Keratinocyte (primary cell): ENCODE results near the gene INSR. TPM values are rescaled to one million over a fixed set of nuclear protein-coding genes. Genes with fewer than 3 reads are reported as not detected.

Experiments
- DNase-seq: peaks from one replicate; pipeline ENCODE4 v3.0.0-alpha.2; 2011; ENCODE audit warnings: low read depth, missing footprints, low spot score
- FAIRE-seq: peaks from 2 replicates; lab custom pipeline; 2011; peaks lifted over from hg19 to GRCh38; lab: Jason Lieb, UNC
- H2AFZ ChIP-seq: 2 replicates; pipeline ENCODE4 v1.6.0; 2012; ENCODE audit warnings: low read length, control low read depth, inconsistent platforms; ENCODE audit not compliant: control insufficient read depth
- H3K27ac ChIP-seq: 2 replicates; pipeline ENCODE4 v1.5.1; 2011; ENCODE audit warnings: low read length; ENCODE audit not compliant: control insufficient read depth, insufficient read depth
- H3K27me3 ChIP-seq: 3 replicates; pipeline ENCODE4 v1.6.0; 2011; ENCODE audit warnings: low read length; ENCODE audit not compliant: control insufficient read depth, insufficient read depth; ENCODE audit errors: extremely low read depth
- H3K36me3 ChIP-seq, 2 experiments: 2 replicates in 1 of 2; 3 replicates in 1 of 2; pipeline ENCODE4 v1.5.1; 2011; ENCODE audit warnings: low read length in 2 of 2, mild to moderate bottlenecking in 1 of 2; ENCODE audit not compliant: control insufficient read depth in 2 of 2, insufficient read depth in 2 of 2; ENCODE audit errors: extremely low read depth in 1 of 2
- H3K4me1 ChIP-seq: 3 replicates; pipeline ENCODE4 v1.5.1; 2011; ENCODE audit warnings: low read length; ENCODE audit not compliant: control insufficient read depth, insufficient read depth; ENCODE audit errors: extremely low read depth
- H3K4me2 ChIP-seq: 3 replicates; pipeline ENCODE4 v1.6.0; 2011; ENCODE audit warnings: low read depth, low read length; ENCODE audit not compliant: control insufficient read depth, insufficient read depth; ENCODE audit errors: extremely low read depth
- H3K4me3 ChIP-seq, 3 experiments: fragments of 200-600 bp in 1 of 3; sonication (generic) in 1 of 3; 2 replicates in 2 of 3; 3 replicates in 1 of 3; pipeline ENCODE4 v1.5.1; 2011 to 2016; ENCODE audit warnings: low read length in 3 of 3, mild to moderate bottlenecking in 3 of 3, control low read depth in 2 of 3, inconsistent platforms in 1 of 3, low read depth in 1 of 3, mixed read lengths in 1 of 3, mixed run types in 1 of 3, moderate library complexity in 1 of 3; ENCODE audit not compliant: control insufficient read depth in 2 of 3, insufficient read depth in 2 of 3; ENCODE audit errors: extremely low read depth in 1 of 3
- H3K79me2 ChIP-seq: 2 replicates; pipeline ENCODE4 v1.6.0; 2012; ENCODE audit warnings: low read length; ENCODE audit not compliant: control insufficient read depth, insufficient read depth
- H3K9ac ChIP-seq: 3 replicates; pipeline ENCODE4 v1.6.0; 2011; ENCODE audit warnings: low read length; ENCODE audit not compliant: control insufficient read depth, insufficient read depth; ENCODE audit errors: extremely low read depth
- H3K9me1 ChIP-seq: 3 replicates; pipeline ENCODE4 v1.6.0; 2011; ENCODE audit warnings: low read length; ENCODE audit not compliant: control insufficient read depth, insufficient read depth; ENCODE audit errors: extremely low read depth
- H3K9me3 ChIP-seq: 2 replicates; pipeline ENCODE4 v1.5.1; 2012; ENCODE audit warnings: low read depth, low read length; ENCODE audit not compliant: control insufficient read depth
- H4K20me1 ChIP-seq: 3 replicates; pipeline ENCODE4 v1.6.0; 2011; ENCODE audit warnings: low read length; ENCODE audit not compliant: control insufficient read depth, insufficient read depth; ENCODE audit errors: extremely low read depth
- CTCF ChIP-seq, 3 experiments: IDR thresholded peaks in 1 of 3; conservative IDR thresholded peaks in 1 of 3; optimal IDR thresholded peaks in 1 of 3; 2 replicates in 2 of 3; 3 replicates in 1 of 3; pipeline versions ENCODE3 to v1.5.1; 2011; ENCODE audit warnings: low read length in 3 of 3, mild to moderate bottlenecking in 3 of 3, moderate library complexity in 2 of 3, control low read depth in 1 of 3, inconsistent platforms in 1 of 3; ENCODE audit not compliant: insufficient read depth in 2 of 3; ENCODE audit errors: extremely low read depth in 1 of 3
- EZH2 ChIP-seq: IDR thresholded peaks from one replicate; pipeline ENCODE4 v1.6.1; 2012; ENCODE audit warnings: inconsistent platforms, mild to moderate bottlenecking, low read length, moderate library complexity
- dilution Hi-C: fragments of 300-500 bp; cut with MboI; formaldehyde crosslinking; loops from one replicate; pipeline ENCODE4 v1.7.0; 2020; ENCODE audit warnings: low sequenced_read_pairs; ENCODE audit not compliant: extremely low pct_ligation_motif_present
- polyA plus RNA-seq, 5 experiments: library from polyadenylated mRNA; depleted of rRNA in 3 of 5; stranded (reverse) in 3 of 5; stranded (forward) in 1 of 5; unstranded in 1 of 5; fragments of >200 nt; gene quantifications; 1 replicate in 1 of 5; 2 replicates in 3 of 5; 3 replicates in 1 of 5; pipeline versions ENCODE4 v1.2.1 to v1.2.3, GENCODE V29; 2011 to 2012; ENCODE audit warnings: missing spikeins in 2 of 5, low read depth in 1 of 5, low replicate concordance in 1 of 5

INSR gene
- polyA plus RNA-seq, 1 donor (not counting 4 experiments of a cell fraction or from before 2014, with no cell fraction given), result 1.2 TPM

DNA sequence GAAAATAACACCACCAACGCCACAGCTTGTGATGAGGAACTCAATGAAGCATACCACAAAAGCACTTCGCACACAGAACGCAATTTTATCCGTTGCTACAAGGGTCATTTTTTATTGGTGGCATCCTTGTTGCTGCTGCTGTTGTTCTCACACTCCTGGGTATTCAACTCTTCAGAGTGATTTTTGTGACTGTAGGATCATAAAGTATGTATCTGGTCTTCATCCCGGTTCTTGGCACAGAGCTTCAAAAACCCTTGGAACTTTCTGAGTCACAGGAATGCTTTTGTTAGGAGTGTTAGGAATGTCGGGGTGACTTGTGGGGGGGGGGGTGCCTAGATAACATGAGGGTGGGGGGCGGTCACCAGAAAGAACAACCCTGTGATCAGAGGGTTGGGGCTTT lies 116.3 kb downstream of the INSR start:
- no peaks in the 10 kb centered on the region for H3K9me3 ChIP-seq
- TF ChIP-seq EZH2, result no peak
- no peak for TF ChIP-seq CTCF (optimal IDR thresholded peaks at IDR 0.05 in 1 of 3, IDR thresholded peaks at IDR 0.05 in 1 of 3, conservative IDR thresholded peaks at IDR 0.05 in 1 of 3; ENCODE audit: extremely low read depth in 1 of 3, insufficient read depth in 2 of 3, low read length in 3 of 3)
- no peaks in the 10 kb centered on the region for H3K4me1 ChIP-seq
- no peak overlapping the region for H3K4me3 ChIP-seq
- H3K9ac ChIP-seq, result no peak overlapping the region
- H4K20me1 ChIP-seq, result no peaks in the 10 kb centered on the region
- H3K79me2 ChIP-seq, result no peaks in the 10 kb centered on the region
- H3K36me3 ChIP-seq, result no peaks in the 10 kb centered on the region
- H3K27me3 ChIP-seq, result no peaks in the 10 kb centered on the region
- H3K4me2 ChIP-seq, result no peak overlapping the region
- DNase-seq (no peak), FAIRE-seq (no peak)
- dilution Hi-C loops, result no loop called here
- H2AFZ ChIP-seq, result no peak overlapping the region
- H3K9me1 ChIP-seq, result no peaks in the 10 kb centered on the region
- no peak overlapping the region for H3K27ac ChIP-seq

GRCh38 chr19:7176792-7177191 lies 117.4 kb downstream of the INSR start:
- H3K9me1 ChIP-seq, result no peaks in the 10 kb centered on the region
- no peak overlapping the region for H3K9ac ChIP-seq
- no peak for TF ChIP-seq EZH2
- TF ChIP-seq CTCF (optimal IDR thresholded peaks at IDR 0.05 in 1 of 3, IDR thresholded peaks at IDR 0.05 in 1 of 3, conservative IDR thresholded peaks at IDR 0.05 in 1 of 3; ENCODE audit: extremely low read depth in 1 of 3, insufficient read depth in 2 of 3, low read length in 3 of 3), result no peak
- no peaks in the 10 kb centered on the region for H3K9me3 ChIP-seq
- DNase-seq (no peak), FAIRE-seq (no peak)
- H3K4me3 ChIP-seq, result no peak overlapping the region
- H3K4me2 ChIP-seq, result no peak overlapping the region
- H3K27ac ChIP-seq, result no peak overlapping the region
- no peak overlapping the region for H2AFZ ChIP-seq
- H3K79me2 ChIP-seq, result no peaks in the 10 kb centered on the region
- H3K27me3 ChIP-seq, result no peaks in the 10 kb centered on the region
- H3K4me1 ChIP-seq, result no peaks in the 10 kb centered on the region
- no peaks in the 10 kb centered on the region for H4K20me1 ChIP-seq
- no peaks in the 10 kb centered on the region for H3K36me3 ChIP-seq
- dilution Hi-C loops, result no loop called here
